ENCODE measurements around the gene XYLT1.

The XYLT1 gene

DNA sequence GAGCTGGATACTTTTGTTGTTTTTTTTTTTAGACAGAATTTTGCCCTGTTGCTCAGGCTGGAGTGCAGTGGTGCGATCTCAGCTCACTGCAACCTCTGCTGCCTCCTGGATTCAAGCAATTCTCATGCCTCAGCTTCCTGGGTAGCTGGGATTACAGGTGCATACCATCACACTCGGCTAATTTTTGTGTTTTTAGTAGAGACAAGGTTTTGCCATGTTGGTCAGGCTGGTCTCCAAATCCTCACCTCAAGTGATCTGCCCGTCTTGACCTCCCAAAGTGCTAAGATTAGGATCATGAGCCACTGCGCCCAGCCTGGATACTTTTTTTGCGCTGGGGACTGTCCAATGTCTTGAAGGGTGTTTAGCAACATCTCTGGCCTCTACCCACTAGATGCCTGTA, 32.6 kb upstream of the XYLT1 start:
- no peak for DNase-seq (ENCODE audit: extremely low read depth, low read depth)
- no peak overlapping the region for H3K4me3 ChIP-seq (replicated peaks; ENCODE audit: low read depth, low read length)
- TF ChIP-seq, protein P1, sequence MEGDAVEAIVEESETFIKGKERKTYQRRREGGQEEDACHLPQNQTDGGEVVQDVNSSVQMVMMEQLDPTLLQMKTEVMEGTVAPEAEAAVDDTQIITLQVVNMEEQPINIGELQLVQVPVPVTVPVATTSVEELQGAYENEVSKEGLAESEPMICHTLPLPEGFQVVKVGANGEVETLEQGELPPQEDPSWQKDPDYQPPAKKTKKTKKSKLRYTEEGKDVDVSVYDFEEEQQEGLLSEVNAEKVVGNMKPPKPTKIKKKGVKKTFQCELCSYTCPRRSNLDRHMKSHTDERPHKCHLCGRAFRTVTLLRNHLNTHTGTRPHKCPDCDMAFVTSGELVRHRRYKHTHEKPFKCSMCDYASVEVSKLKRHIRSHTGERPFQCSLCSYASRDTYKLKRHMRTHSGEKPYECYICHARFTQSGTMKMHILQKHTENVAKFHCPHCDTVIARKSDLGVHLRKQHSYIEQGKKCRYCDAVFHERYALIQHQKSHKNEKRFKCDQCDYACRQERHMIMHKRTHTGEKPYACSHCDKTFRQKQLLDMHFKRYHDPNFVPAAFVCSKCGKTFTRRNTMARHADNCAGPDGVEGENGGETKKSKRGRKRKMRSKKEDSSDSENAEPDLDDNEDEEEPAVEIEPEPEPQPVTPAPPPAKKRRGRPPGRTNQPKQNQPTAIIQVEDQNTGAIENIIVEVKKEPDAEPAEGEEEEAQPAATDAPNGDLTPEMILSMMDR (IDR thresholded peaks at IDR 0.05; ENCODE audit: low read depth, low read length, missing control alignments) = no peak

DNA sequence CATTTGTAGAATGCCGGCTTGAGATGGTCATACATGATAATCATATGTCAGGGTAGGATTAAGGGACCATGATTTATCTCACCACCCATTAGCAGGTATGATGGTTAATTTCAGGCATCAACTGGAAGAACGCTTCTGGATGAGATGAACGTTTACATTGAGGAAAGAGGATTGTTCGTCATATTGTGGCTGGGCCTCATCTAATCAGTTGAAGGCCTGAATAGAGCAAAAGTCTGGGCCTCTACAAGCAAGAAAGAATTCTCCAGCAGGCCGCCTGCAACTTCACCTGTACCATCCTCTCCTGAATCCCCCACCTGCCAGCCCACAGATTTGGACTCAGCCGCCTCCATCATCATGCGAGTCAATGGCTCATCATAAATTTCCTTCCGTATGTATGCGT, 30.6 kb upstream of the XYLT1 start:
- H3K4me3 ChIP-seq (replicated peaks; ENCODE audit: low read depth, low read length) = no peak overlapping the region
- DNase-seq (ENCODE audit: extremely low read depth, low read depth) = no peak
- TF ChIP-seq, protein P1 (IDR thresholded peaks at IDR 0.05; ENCODE audit: low read depth, low read length, missing control alignments) = no peak

GRCh38 chr16:17499223-17499902, 28.6 kb upstream of the XYLT1 start:
- DNase-seq (ENCODE audit: extremely low read depth, low read depth) = no peak
- TF ChIP-seq, protein P1 (IDR thresholded peaks at IDR 0.05; ENCODE audit: low read depth, low read length, missing control alignments) = no peak
- no peak overlapping the region for H3K4me3 ChIP-seq (replicated peaks; ENCODE audit: low read depth, low read length)

DNA sequence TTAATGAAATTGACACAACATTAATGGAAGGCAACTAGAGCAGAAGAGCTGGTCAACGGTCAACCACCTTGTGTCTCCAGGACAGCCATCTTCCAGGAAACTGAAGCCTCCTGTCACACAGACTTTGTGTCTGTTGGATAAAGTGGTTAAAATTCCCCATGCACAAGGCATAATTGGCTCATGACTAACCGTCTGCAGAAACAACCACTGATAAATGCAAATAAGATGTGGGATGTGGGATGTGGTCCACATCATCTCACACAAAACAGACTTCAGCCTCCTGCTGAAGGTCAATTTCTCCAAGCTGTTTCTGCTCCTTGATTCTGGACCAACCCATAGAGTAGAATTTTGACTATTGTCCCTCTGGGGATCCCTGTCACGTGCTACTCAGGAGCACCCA, 26.9 kb upstream of the XYLT1 start:
- no peak overlapping the region for H3K4me3 ChIP-seq (replicated peaks; ENCODE audit: low read depth, low read length)
- TF ChIP-seq, protein P1 (IDR thresholded peaks at IDR 0.05; ENCODE audit: low read depth, low read length, missing control alignments) = no peak
- DNase-seq (ENCODE audit: extremely low read depth, low read depth) = no peak

DNA sequence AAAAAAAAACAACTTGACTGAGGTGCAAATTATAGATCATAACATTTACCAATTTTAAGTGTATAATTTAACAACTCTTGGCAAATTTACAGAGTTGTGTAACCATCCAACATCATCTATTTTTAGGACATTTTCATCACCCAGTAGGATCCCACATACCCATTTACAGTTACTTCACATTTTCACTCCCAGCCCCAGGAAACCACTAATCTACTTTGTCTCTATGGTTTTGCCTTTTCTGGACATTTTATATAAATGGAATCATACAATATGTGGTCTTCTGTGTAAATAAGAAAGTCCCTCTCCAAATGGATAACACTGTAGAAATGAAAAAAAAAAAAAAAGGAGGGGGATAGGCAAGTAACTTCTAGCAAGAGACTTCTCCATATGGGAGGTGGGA, 26.1 kb upstream of the XYLT1 start:
- no peak overlapping the region for H3K4me3 ChIP-seq (replicated peaks; ENCODE audit: low read depth, low read length)
- TF ChIP-seq, protein P1 (IDR thresholded peaks at IDR 0.05; ENCODE audit: low read depth, low read length, missing control alignments) = no peak
- DNase-seq (ENCODE audit: extremely low read depth, low read depth) = no peak

- DNase-seq (ENCODE audit: extremely low read depth, low read depth) = no peak
- H3K4me3 ChIP-seq (replicated peaks; ENCODE audit: low read depth, low read length) = no peak overlapping the region
- TF ChIP-seq, protein P1 (IDR thresholded peaks at IDR 0.05; ENCODE audit: low read depth, low read length, missing control alignments) = no peak
These were observed 22.3 kb upstream of the XYLT1 start for GRCh38 chr16:17493012-17493411.

DNA sequence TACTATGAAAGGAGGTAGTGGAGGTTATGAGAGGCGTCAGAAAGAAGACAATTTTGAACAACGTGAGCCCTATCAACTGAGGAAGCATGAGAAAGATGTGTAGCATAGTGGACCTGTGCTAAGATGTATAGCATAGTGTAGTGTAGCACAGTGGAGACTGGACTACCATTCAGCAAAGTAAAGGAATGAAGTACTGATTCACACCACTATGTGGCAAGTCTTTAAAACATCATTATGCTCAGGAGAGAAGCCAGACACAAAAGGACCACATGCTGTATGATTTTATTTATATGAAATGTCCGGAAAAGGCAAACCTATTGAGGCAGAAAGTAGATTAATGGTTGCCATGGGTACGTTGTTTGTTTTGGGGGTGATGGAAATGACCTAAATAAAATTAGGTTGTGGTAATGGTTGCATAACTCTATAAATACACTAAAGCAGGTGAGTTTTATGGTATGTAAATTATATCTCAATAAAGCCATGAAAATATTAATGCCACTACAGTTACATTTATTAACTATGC, 20.4 kb upstream of the XYLT1 start:
- H3K4me3 ChIP-seq (replicated peaks; ENCODE audit: low read depth, low read length) = no peak overlapping the region
- TF ChIP-seq, protein P1 (IDR thresholded peaks at IDR 0.05; ENCODE audit: low read depth, low read length, missing control alignments) = no peak
- no peak for DNase-seq (ENCODE audit: extremely low read depth, low read depth)
